Activated CD4-positive, alpha-beta T cell treated with anti-CD3 and anti-CD28 coated beads for 1 hour (primary cell): Measurements from ENCODE around the gene GRAMD1B.
A peak's percentile ranks its signal among the peaks of the same experiment; 100 is the strongest.

Experiments used
- DNase-seq: peaks from one replicate; pipeline ENCODE4 v3.0.0-alpha.2; 2020

The GRAMD1B gene

DNA sequence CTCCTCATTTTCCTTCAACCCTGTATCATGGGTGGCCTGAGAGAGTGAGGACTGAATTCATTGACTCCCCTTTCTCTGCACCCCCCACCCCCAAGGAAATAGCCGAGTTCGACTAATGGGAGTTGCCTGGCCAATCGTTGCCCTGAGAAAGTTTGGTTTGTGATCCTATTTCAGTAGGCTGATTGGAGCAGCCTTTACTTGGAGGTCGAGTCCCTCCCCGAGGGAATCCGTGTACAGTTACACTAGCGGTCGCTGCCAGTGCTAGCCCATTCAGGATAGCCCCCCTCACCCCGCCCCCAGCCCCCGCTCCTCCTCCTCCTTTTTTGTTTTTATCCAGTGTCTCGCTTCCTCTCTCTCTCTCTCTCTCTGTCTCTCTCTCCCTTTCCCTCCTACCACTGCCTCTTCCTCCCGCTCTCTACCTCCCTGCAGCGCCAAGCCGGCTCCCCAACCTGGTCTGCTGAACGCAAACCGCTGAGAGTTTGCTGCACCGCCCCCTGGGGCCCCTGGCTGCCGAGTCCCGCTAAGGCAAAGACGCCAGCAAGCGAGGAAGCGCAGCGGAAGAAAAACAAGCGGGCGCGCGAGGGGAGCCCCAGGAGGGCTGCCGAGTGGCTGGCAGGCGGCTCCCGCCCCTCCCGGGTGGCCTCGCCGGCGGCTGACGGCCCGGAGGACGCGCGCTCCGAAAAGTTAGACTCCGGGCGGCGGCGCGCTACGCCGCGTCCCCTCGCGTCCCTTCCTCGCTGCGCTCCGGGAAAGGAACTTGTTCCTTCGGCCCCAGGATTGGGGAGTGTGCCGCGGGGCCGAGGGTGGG lies at the start of gene GRAMD1B:
TSS of gene GRAMD1B (plus strand) at position 357 of the 808 bp plus-strand sequence. CDS start 524 bp downstream, outside the sequence.
- DNase-seq: peak; percentile 67

- no peak for DNase-seq
Measured at GRCh38 chr11:123381149-123381548, 48.9 kb upstream of the GRAMD1B start.

- no peak for DNase-seq
Measured at GRCh38 chr11:123381817-123382554, 48.1 kb upstream of the GRAMD1B start.

DNA sequence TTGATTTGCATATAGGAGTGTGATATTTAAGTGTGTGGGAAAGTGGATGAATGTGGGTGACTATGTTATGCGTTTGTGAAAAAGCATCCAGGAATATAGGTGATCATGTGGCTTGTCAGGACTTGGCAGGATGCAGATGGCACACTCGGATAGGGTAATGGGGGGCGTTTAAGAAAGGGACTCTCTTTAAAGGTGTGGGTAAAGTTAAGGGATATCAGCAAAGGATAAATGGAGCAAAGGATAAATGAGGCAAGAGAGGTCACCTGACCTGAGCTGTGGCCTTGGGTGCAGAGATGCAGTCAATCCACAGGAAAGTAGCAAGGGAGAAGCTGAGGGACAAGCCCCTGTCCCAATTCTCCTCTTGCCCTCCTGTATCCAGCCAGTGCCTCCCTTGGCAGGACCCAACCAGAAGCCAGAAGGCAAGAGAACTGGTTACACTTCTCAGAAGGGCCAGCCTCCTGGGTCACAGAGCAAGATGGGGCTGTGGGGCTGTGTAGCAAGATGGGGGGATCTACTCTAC lies 47.5 kb upstream of the GRAMD1B start:
- no peak for DNase-seq

GRCh38 chr11:123384116-123384515 lies 46.0 kb upstream of the GRAMD1B start:
- DNase-seq: no peak

- DNase-seq: no peak
Measured at GRCh38 chr11:123386796-123387510, 43.1 kb upstream of the GRAMD1B start.

DNA sequence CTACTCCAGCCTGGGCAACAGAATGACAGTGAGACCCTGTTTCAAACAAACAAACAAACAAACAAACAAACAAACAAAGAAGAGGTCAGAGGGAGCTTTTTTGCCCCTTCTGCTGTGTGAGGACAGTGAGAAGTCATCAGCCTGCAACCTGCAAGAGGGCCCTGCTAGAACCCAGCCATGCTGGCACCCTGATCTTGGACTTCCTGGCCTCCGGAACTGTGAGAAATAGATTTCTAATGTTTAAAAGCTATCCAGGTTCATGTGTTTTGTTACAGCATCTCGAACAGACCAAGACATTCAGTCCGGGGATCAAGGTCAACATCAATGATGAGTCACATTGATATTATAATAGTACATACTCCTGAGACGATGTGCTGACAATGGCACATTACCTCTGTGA lies 41.4 kb upstream of the GRAMD1B start:
- no peak for DNase-seq

DNA sequence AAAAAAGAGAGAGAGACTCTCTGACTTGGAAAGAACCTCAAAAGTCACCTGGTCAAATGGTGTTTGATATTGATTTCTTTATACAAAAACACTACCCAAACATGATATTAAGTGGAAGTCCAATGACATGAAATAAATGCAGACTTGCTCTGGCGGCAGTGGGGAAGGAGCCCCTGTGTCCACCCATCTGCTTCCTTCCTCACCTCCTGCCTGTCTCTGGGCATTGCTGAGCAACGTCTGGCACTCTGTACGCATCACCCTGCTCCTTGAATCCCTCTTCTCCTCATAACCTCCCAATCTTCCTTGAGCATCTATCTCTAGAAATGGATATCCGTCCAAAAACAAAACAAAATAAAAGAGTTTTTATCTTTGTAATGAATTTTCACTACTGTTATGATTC lies 39.9 kb upstream of the GRAMD1B start:
- no peak for DNase-seq

DNA sequence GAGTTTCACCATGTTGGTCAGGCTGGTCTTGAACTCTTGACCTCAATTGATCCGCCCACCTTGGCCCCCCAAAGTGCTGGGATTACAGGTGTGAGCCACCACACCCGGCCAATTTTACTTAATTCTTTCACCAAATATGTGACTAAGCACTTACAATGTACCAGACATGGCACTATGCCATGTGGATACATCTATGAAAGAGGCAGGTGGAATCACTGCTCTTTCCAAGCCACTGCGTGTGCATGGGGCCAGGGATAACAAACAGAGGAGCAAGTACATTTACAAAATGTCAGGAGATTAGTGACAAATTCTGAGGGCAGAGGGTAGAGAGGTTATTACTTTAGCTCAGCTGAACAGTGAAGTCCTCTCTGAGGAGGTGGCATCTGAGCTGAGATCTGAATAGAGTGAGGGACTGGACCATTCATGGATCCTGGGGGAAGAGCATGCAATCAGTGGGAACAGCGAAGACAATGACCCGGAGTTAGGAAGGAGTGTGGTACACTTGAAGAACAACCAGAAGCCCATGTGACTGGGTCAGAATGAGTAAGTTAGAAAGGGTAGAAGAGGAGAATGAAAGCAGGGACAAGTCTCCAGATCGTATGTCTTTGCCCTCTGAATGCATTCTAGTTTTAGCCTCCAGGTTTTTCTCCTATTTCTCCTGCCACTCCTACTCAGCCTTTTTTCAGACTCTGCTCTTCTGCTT lies 38.3 kb upstream of the GRAMD1B start:
- no peak for DNase-seq

- no peak for DNase-seq
Measured at GRCh38 chr11:123392431-123392830, 37.6 kb upstream of the GRAMD1B start.

DNA sequence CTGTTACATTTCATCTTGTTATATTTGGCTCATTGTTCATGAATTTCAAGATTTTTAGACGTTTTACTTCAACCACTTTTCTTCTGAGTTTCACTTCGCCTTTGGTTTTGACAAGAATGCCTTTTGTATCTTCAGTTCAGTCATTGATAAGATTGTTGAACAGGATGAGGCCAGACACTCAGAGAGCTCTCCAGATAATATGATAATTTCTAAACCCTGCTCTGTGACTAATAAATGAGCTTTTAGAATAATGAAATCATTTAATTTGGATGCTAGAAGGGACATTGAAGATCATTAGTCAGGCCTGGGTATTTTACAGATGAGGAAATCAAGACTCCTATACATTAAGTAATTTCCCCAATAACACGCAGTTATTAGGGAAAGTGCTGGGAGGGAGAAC lies 37.2 kb upstream of the GRAMD1B start:
- no peak for DNase-seq

DNA sequence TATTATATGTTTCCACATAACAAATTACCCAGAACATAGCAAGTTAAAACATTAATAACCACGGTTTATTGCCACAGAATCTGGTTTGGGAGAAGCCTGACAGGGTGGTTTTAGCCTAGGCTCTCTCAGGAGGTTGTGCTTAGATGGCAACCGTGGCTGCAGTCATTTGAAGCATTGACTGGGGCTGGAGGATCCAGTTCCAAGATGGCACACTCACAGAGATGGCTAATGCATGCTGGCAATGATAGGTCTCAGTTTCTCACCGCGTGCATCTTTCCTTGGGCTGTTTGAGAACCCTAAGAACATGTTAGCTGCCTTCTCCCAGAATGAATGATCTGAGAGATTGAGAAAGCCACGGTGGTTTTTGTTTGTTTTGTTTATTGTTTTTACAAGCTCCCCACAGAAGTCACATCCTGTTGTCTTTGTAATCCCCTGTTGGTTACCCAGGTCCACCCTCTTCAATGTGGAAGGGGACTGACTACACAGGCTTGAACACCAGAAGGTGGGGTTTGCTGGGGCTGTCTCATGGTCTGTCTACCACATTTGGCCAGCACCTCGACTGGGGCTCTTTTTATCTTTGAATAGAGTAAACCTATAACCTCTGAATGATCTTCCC lies 36.6 kb upstream of the GRAMD1B start:
- DNase-seq: no peak

GRCh38 chr11:123404676-123405075 lies 25.4 kb upstream of the GRAMD1B start:
- DNase-seq: no peak

- no peak for DNase-seq
Measured at GRCh38 chr11:123405123-123405592, 24.9 kb upstream of the GRAMD1B start.

- DNase-seq: no peak
Measured at GRCh38 chr11:123406441-123407129, 23.5 kb upstream of the GRAMD1B start.

DNA sequence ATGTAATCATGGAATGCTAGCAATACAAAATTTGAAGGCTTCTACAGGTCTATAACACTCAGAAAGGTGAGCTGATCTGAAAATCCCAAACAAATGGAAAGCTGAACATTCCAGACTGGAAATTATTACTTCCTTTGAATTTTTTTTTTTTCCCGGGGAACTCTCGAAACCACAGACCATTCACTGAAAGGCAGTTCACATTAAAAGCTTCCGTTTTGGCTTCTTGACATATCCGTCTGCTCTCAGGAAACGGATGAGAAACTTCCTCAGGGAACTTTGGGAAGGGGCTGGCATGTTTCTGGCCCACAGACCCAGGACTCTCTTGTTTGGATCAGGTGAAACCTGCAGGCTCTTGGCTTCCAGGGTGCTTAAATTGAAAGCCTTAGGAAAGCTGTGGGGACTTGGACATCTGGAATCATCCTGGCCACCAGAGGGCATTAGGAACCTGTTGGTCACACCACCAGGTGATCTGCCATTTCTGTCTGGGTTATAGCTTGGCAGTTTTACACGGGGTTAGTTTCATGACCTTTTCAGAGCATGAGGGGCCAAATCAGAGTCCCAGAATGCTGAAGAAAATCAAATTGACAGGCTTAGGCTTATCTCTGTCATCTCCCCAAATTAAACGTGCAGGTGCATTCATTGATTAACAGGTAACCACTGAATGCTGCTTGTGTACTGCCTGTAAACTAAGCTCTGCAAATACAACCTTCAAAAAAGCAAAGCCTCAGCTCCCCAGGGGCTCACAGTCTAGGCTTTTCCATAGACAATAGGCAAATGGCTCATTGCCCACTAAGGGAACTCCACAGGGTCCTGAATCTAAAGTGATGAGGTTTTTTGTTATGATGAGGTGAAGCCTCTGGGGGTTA lies 22.7 kb upstream of the GRAMD1B start:
- peak; percentile 53 for DNase-seq

DNA sequence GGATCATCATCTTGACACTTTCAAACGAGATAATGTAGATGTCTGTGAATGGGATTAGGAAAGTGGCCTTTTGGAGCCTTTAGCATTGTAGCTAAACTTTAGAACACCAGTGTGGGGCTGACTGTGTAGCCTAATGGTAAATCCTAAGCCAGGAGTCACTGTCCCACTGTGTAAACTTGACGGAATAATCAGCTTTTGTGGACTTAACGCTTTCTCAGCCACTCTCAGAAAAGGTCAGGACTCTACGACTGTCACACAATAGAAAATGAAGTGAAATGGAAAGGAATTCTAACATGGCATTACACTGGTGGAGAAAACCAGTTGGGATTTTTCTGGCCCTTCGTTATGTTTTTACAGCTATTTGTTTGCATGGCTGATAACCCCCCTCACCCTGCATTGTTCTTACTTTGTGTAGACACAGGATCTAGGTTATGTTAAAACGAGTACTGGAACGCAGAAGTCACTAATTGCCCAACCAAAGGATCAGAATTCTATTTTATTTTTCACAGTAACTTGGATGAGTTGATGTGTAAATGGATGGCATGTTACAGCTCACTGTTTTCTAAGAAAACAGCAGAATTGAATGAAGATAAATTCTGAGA lies 22.0 kb upstream of the GRAMD1B start:
- DNase-seq: no peak

- DNase-seq: no peak
Measured at GRCh38 chr11:123408619-123409455, 21.2 kb upstream of the GRAMD1B start.
